HG02798 (cell line): ENCODE data around the gene FKBP8.

Source experiments
- ATAC-seq: cut with Tn5 transposase; IDR thresholded peaks from one replicate; pipeline ENCODE4 v1.9.1; 2021; ENCODE audit warnings: mild to moderate bottlenecking; ENCODE audit not compliant: unreplicated experiment, poor library complexity

Gene FKBP8

GRCh38 chr19:18488838-18489626, 54.3 kb downstream of the FKBP8 start:
- no peak for ATAC-seq

- ATAC-seq: no peak
These were observed 55.0 kb downstream of the FKBP8 start for GRCh38 chr19:18488403-18488723.

GRCh38 chr19:18487576-18488402, 55.6 kb downstream of the FKBP8 start:
- no peak for ATAC-seq

- no peak for ATAC-seq
These were observed 56.6 kb downstream of the FKBP8 start for GRCh38 chr19:18486746-18487145.

- ATAC-seq: no peak
These were observed 58.4 kb downstream of the FKBP8 start for GRCh38 chr19:18484992-18485391.

- ATAC-seq: no peak
These were observed 60.1 kb downstream of the FKBP8 start for GRCh38 chr19:18483119-18483890.
